Adrenal gland (tissue), 12 donors: ENCODE measurements around the gene FBXO10. TPM values are rescaled to one million over a fixed set of nuclear protein-coding genes. Genes with fewer than 3 reads are reported as not detected.

ENCODE experiments used
- DNase-seq, 7 donors: peaks; one replicate each; pipeline ENCODE4 v3.0.0-alpha.2; 2019 to 2020
- H3K27ac ChIP-seq, 5 donors: fragments of 200-600 bp; sonication (generic) in 4 of 5; 1 replicate in 3 of 5; 2 replicates in 2 of 5; pipeline versions ENCODE4 v1.5.1 to v1.8.0; 2016 to 2020; ENCODE audit warnings: mild to moderate bottlenecking in 1 of 5
- H3K27me3 ChIP-seq: fragments of 200-600 bp; 2 replicates; pipeline ENCODE4 v1.8.0; 2021
- H3K36me3 ChIP-seq, 2 donors: fragments of 200-600 bp; replicated peaks in 1 of 2; 1 replicate in 1 of 2; 2 replicates in 1 of 2; pipeline versions ENCODE4 v1.5.1 to v1.8.0; 2018 to 2022
- H3K4me1 ChIP-seq, 2 donors: fragments of 200-600 bp; replicated peaks in 1 of 2; 1 replicate in 1 of 2; 2 replicates in 1 of 2; pipeline versions ENCODE4 v1.5.1 to v1.8.0; 2018 to 2021
- H3K4me3 ChIP-seq, 4 donors: fragments of 200-600 bp; sonication (generic) in 3 of 4; one replicate each; pipeline ENCODE4 v1.5.1; 2016 to 2018
- H3K9me3 ChIP-seq, 3 donors: fragments of 200-600 bp; sonication (generic) in 1 of 3; replicated peaks in 1 of 3; 1 replicate in 2 of 3; 2 replicates in 1 of 3; pipeline versions ENCODE4 v1.5.1 to v1.8.0; 2016 to 2021
- CTCF ChIP-seq, 6 experiments: fragments of 450-650 bp in 4 of 6; fragments of 200-600 bp in 2 of 6; sonication (generic) in 1 of 6; IDR thresholded peaks; 1 replicate in 5 of 6; 2 replicates in 1 of 6; pipeline versions ENCODE4 v1.5.1 to v1.8.0; 2016 to 2021; ENCODE audit warnings: antibody characterized with exemption in 6 of 6, mild to moderate bottlenecking in 2 of 6, moderate library complexity in 1 of 6
- POLR2A ChIP-seq, 2 donors: fragments of 450-650 bp; IDR thresholded peaks; one replicate each; pipeline ENCODE4 v1.6.1; 2017; ENCODE audit warnings: antibody characterized with exemption in 2 of 2, mild to moderate bottlenecking in 2 of 2, moderate library complexity in 1 of 2
- WGBS, 4 donors: extraction: QIAGEN DNeasy Blood & Tissue Kit in 2 of 4; methylation state at CpG; one replicate each; pipeline versions ENCODE4 v1.1.5 to v1.1.7; 2013 to 2017; 5-methylcytosine and 5-hydroxymethylcytosine counted together
- intact Hi-C, 2 donors: fragments of 100-400 bp; cut with DNase I; formaldehyde crosslinking; loops; one replicate each; pipeline versions ENCODE4 v1.14.1 to v1.15.0; 2022 to 2023
- polyA plus RNA-seq, 3 donors: library from polyadenylated mRNA; stranded (reverse); fragments of 200-250 nt in 2 of 3; fragments of 350-450 nt in 1 of 3; fragmentation: Illumina TruSeq in 1 of 3; extraction: RNeasy Lipid Tissue Mini Kit (QIAGEN cat#74804) in 1 of 3; gene quantifications; one replicate each; pipeline ENCODE4 v1.2.3, GENCODE V29; 2013 to 2014
- total RNA-seq, 9 donors: library from RNA; depleted of rRNA in 4 of 9; stranded (reverse); fragments of >200 nt in 4 of 9; fragments of 120-200 nt in 1 of 9; fragmentation: NEBNext Ultra II Directional in 1 of 9; extraction: Animal tissue kit (Norgen Biotek cat#: 25700) in 1 of 9; gene quantifications; one replicate each; pipeline versions ENCODE4 v1.1.0 to v1.2.4, GENCODE V29; 2013 to 2023
- donor health status: healthy with polysubstance abuse.
- donor health status: Bipolar disorder and iron deficiency.
- donor health status: DM: yes; HTN: yes; CAD: no.
- donor health status: DM: no; HTN: no; CAD: no.
- donor health status: DM: no; HTN: no; CAD: no.
- donor health status: DM: yes; HTN: yes; CAD: no.

FBXO10 gene
- total and polyA plus RNA-seq, 12 donors = 7.2 to 86.6 (median 12.3) TPM

- intact Hi-C loops = no loop called here
- H3K27ac ChIP-seq = no peak overlapping the region
- peak overlapping the region in 1 of 4 donors; percentile 31 for H3K4me3 ChIP-seq
- DNase-seq = no peak
- no peaks in the 10 kb centered on the region for H3K36me3 ChIP-seq
- no peaks in the 10 kb centered on the region for H3K27me3 ChIP-seq
- WGBS, 4 donors = 80 to 90% (median 82%) methylated on average over 6 of the region's 6 CpGs
- peaks cover 10 to 24% of the 10 kb centered on the region in 2 donors for H3K4me1 ChIP-seq
- TF ChIP-seq POLR2A (IDR thresholded peaks at IDR 0.05) (no peak), CTCF (IDR thresholded peaks at IDR 0.05) (no peak)
- H3K9me3 ChIP-seq = no peaks in the 10 kb centered on the region
Observed at GRCh38 chr9:37593883-37594448, 17.8 kb upstream of the FBXO10 start.

- H3K4me1 ChIP-seq = peaks cover 10 to 24% of the 10 kb centered on the region in 2 donors
- peaks cover 0 to 15% of the 10 kb centered on the region in 2 donors for H3K36me3 ChIP-seq
- H3K27ac ChIP-seq = peak within 1 kb of the TSS; percentile 31 to 92 (median 81)
- TF ChIP-seq POLR2A (IDR thresholded peaks at IDR 0.05) (peak; percentile 53 to 88), CTCF (IDR thresholded peaks at IDR 0.05) (no peak)
- peak within 1 kb of the TSS; percentile 81 to 91 (median 84) for H3K4me3 ChIP-seq
- WGBS, 4 donors = 0 to 2% (median 1%) methylated on average over 31 to 72 of the region's 72 CpGs
- H3K27me3 ChIP-seq = no peaks in the 10 kb centered on the region
- intact Hi-C loops = no loop called here
- DNase-seq = peak; percentile 93 to 97 (median 95)
- H3K9me3 ChIP-seq = no peaks in the 10 kb centered on the region
Observed at GRCh38 chr9:37592108-37592951, 16.1 kb upstream of the FBXO10 start, which contains the start of gene TOMM5. TOMM5 (minus strand) TSS chr9:37592597; CDS start chr9:37592532, 65 bp downstream.

GRCh38 chr9:37587521-37587920, 11.3 kb upstream of the FBXO10 start:
- Histone ChIP-seq H3K9me3 (no peaks in the 10 kb centered on the region), H3K4me3 (no peak overlapping the region), H3K4me1 (peaks cover 10 to 14% of the 10 kb centered on the region in 2 donors), H3K36me3 (peaks cover 0 to 50% of the 10 kb centered on the region in 2 donors), H3K27ac (no peak overlapping the region), H3K27me3 (no peaks in the 10 kb centered on the region)
- intact Hi-C loops = loop anchor here in 1 of 2 donors (10.0 kb wide), 1 partner anchor 103 kb away; the partner anchor contains the start of gene POLR1E
- no peak for DNase-seq
- WGBS, 4 donors = 73 to 89% (median 82%) methylated on average over 4 of the region's 4 CpGs
- TF ChIP-seq POLR2A (IDR thresholded peaks at IDR 0.05) (no peak), CTCF (IDR thresholded peaks at IDR 0.05) (no peak)

- WGBS, 4 donors = 93 to 97% (median 96%) methylated on average over 3 of the region's 3 CpGs
- H3K27me3 ChIP-seq = no peaks in the 10 kb centered on the region
- no peak overlapping the region for H3K4me3 ChIP-seq
- DNase-seq = no peak
- H3K4me1 ChIP-seq = no peaks in the 10 kb centered on the region
- intact Hi-C loops = loop anchor here in 1 of 2 donors (10.0 kb wide), 1 partner anchor 99 kb away; the partner anchor contains the start of gene POLR1E
- H3K36me3 ChIP-seq = peaks cover 0 to 49% of the 10 kb centered on the region in 2 donors
- no peak overlapping the region for H3K27ac ChIP-seq
- TF ChIP-seq CTCF (IDR thresholded peaks at IDR 0.05) (no peak), POLR2A (IDR thresholded peaks at IDR 0.05) (no peak)
- H3K9me3 ChIP-seq = no peaks in the 10 kb centered on the region
Observed at GRCh38 chr9:37583522-37584121, 7.4 kb upstream of the FBXO10 start.
